Prostate gland (tissue), 2 donors: Measurements from ENCODE around the gene OTUB2.

Source experiments
- CTCF ChIP-seq, 4 experiments: fragments of 200-600 bp in 2 of 4; fragments of 450-650 bp in 2 of 4; sonication (generic) in 2 of 4; IDR thresholded peaks; 1 replicate in 3 of 4; 2 replicates in 1 of 4; pipeline ENCODE4 v1.5.1; 2016 to 2019; ENCODE audit warnings: antibody characterized with exemption in 4 of 4, mild to moderate bottlenecking in 2 of 4, moderate library complexity in 2 of 4
- POLR2A ChIP-seq: fragments of 450-650 bp; IDR thresholded peaks from one replicate; pipeline ENCODE4 v1.6.1; 2016; ENCODE audit warnings: antibody characterized with exemption, mild to moderate bottlenecking
- POLR2AphosphoS5 ChIP-seq: sonication (generic); formaldehyde crosslinking; IDR thresholded peaks from one replicate; pipeline ENCODE4 v1.6.1; 2017; ENCODE audit warnings: antibody characterized with exemption

GRCh38 chr14:94008234-94008633, 17.9 kb upstream of the OTUB2 start:
- no peak for TF ChIP-seq CTCF (IDR thresholded peaks at IDR 0.05)
- no peak for TF ChIP-seq POLR2A
- no peak for TF ChIP-seq POLR2AphosphoS5
